Panc1 (cell line): ENCODE measurements around the gene TSPAN3.

Source experiments
- POLR2AphosphoS5 ChIP-seq: IDR thresholded peaks from 2 replicates; pipeline ENCODE4 v1.6.1; 2012; ENCODE audit warnings: mild to moderate bottlenecking, low read depth, low read length, moderate library complexity
- SIN3A ChIP-seq: IDR thresholded peaks from 2 replicates; pipeline ENCODE4 v1.6.1; 2012; ENCODE audit warnings: low read depth, mild to moderate bottlenecking, low read length, moderate library complexity, borderline replicate concordance; ENCODE audit not compliant: insufficient read depth
- TCF7L2 ChIP-seq: IDR thresholded peaks from 2 replicates; pipeline ENCODE4 v1.6.1; 2011; ENCODE audit warnings: mild to moderate bottlenecking, low read depth, low read length, inconsistent platforms
- TF ChIP-seq, protein P1 (sequence below): fragments of 450-650 bp; IDR thresholded peaks from 2 replicates; pipeline ENCODE4 v1.5.1; 2017; ENCODE audit warnings: mild to moderate bottlenecking

DNA sequence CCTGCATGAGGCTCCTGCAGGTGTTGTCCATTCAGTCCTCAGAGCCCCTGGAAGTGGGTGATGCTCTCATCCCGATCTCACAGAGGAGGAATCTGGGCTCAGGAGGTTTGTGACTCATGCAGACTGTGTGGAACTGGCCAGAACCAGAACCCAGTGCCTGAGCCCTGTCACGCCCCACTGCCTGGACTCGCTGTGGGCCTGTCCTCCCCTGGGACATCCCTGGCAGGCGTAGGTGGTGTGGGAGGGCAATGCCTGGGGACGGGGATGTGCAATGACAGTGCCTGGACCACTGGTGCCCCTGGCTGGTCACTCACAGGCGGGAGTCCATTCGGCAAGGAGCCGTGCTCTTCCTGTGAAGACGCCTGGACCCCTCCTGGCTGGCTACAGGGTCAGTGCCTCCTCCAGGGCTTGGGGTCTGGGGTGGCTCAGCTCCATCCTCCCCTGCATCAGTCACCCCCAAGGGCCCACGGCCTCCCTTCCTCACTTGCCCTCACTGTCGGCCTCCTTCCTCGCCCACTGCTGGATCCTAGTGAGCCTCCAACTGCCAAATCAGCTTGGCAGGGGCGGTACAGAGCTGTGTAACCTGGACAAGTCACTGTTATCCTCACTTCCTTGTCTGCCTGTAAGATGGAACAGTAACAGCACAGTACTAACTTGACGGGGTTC is 61.1 kb downstream of the TSPAN3 start:
- TF ChIP-seq, protein P1, sequence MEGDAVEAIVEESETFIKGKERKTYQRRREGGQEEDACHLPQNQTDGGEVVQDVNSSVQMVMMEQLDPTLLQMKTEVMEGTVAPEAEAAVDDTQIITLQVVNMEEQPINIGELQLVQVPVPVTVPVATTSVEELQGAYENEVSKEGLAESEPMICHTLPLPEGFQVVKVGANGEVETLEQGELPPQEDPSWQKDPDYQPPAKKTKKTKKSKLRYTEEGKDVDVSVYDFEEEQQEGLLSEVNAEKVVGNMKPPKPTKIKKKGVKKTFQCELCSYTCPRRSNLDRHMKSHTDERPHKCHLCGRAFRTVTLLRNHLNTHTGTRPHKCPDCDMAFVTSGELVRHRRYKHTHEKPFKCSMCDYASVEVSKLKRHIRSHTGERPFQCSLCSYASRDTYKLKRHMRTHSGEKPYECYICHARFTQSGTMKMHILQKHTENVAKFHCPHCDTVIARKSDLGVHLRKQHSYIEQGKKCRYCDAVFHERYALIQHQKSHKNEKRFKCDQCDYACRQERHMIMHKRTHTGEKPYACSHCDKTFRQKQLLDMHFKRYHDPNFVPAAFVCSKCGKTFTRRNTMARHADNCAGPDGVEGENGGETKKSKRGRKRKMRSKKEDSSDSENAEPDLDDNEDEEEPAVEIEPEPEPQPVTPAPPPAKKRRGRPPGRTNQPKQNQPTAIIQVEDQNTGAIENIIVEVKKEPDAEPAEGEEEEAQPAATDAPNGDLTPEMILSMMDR: no peak
- no peak for TF ChIP-seq POLR2AphosphoS5
- no peak for TF ChIP-seq SIN3A
- no peak for TF ChIP-seq TCF7L2
